Measurements from ENCODE around the gene STH.

STH gene

DNA sequence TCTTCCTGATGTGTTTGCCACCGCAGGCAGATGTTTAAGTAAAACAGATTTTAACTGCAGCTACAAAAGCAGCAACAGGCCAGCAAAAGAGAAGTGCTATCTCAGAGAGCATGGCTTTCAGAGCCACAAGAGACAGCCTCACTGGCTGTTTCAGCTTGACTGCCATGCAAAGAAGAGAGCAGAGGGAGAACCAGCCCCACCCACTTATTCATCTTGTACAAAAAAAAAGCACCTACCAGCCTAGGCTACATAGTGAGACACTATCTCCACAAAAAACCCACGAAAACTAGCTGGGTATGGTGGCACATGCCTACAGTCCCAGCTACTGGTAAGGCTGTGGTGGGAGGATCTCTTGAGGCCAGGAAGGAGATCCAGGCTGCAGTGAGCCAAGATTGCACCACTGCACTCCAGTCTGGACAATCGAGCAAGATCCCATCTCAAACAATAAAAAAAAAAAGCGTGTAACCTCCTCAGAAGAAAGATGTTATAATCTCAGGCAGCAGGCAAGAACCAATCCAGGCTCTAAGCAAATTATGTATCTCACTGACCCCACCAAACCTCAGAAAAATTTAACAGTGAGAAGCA lies 30.0 kb downstream of the STH start:
- no peak for DNase-seq

DNA sequence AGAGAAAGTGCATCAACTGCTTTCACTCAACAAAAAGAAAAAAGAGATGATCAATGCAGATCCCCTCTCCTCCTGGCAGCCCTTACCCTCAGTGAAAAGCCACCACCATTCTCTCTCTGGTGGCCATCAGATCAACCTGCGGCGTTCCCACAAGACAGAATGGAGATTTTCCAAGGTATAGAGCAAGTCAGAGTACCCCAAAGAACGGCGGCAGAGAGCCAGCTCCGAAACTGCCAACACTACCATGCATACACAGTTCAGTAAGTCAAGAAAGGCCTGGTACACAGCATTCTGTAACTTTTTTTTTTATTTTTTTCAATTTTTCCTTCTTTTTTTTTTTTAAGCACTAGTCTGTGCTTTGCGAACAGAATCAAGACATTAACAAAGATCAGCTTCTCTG lies 30.6 kb downstream of the STH start:
- no peak for DNase-seq

DNA sequence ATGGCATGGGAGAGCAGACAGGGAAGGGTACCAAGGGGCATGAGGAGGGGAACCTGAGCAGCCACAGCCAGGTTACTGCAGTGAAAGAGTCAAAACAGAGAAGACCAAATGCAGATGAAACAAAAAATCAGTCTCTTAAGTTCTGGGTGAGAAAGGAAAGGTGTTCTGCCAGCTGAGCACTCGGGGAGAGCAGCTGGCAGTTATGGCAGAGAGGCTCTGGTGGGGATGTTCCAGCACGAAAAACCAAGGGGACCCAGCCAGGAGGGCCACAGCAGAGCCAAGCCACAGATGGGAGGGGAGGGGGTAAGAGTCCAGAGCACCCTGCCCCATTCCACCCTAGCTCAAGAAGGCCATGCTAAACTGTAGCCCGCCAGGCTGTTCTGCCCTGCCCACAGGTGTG lies 31.7 kb downstream of the STH start:
- no peak for DNase-seq

DNA sequence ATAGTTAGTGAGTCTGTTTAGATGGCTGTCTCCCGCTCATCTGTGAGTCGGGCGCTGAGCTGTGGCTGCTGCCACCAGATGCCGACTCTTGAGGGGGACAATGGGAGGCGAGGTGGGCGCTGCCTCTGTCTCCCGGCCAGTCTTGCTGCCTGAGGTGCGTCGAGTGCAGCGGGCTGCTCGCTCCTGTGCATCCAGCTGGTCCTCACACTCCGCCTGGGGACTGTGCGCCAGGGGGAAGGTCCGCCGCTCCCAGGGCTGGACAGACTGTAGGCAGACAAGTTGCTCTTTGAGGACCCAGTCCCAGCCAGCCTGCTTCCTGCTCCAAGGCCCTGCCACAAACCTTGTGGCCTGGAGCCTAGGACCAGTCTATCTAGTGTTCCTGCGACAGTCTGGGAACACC lies 32.4 kb downstream of the STH start:
- no peak for DNase-seq

DNA sequence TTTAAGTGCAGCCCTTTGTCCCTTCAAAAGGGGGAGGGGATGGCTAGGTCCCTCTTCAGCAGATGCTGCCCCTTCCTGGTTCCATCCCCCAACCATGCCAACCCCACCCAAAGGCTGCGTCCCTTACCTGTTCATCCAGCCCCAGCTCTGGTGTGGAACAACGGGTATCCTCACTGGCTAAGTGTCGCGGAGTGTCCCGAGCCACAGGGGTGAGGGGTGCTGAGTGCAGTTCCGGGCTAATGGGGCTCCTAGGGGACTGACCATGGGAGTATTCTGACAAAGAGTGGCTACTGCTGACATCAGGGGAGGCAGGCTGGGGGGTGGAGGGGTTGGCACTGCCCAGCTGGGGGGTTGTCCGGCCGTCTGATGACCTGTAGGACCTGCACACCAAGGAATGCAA lies 32.9 kb downstream of the STH start:
- no peak for DNase-seq

DNA sequence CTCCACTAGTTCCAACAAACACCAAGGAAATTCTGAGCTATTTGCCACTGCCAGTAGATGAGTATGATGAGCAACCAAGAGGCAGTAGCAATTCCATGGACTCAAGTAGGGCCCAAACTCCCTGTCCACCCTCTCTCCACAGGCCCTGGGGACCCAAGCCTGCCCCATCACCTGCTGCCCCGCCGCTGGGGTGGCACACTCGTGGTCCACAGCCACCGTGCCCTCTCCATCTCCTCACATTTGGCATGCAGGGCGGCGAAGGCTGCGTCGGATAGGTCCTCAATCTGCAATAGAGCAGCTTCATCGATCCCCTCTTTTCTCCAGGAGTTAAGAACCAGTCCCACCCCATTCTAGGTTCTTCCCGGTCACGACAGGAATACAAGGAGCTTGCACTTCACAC lies 33.9 kb downstream of the STH start:
- DNase-seq = no peak

DNA sequence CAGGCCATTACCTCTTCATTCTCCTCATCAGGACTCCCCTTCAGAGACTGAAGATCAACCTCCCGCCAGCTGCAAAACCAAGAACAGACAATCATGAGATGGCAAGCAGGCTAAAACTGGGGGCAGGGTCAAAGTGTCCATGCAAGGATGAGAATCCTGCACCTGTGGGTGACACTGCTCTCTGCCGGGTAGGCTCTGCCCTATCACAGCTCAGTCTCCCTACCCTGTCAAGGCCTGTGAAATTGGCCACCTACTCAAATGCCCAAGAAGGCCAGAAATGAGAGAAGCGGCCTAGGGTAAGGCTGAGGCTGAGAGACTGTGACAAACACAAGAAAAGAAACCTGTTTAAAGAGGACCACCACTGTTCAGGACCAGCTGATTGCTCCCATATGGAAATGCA lies 34.3 kb downstream of the STH start:
- DNase-seq = no peak

DNA sequence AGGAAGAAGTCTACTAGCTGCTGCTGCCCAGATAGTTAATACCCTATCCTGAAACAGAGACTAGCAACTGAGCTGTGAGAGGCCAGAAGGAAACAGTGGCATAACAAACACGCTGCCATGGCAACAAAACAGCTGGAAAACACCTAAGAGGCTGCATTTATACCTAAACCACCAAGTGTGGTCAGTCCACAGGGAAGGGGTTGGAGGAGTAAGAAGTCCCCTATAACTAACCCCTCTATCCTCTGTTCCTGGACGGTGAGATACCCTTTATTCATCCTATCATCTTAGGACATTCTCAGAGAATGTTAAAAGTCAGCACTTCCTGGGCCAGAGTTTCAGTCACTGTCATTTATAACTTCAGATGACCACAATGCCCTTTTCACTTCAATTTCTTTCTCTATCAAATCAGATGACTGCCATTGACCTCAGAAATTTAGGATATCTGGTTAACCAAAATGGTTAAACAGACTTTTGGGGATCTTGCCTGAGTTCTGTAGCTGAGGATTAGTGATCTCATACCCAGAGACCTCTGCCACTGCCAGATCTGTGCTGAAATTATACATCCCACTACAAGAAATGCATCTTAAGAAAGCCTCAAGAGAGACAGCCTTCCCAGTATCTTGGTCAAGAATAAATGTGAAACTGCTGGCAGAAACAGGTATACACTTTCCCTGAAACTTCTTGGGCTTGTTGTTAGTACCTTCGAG lies 36.2 kb downstream of the STH start:
- DNase-seq = no peak

DNA sequence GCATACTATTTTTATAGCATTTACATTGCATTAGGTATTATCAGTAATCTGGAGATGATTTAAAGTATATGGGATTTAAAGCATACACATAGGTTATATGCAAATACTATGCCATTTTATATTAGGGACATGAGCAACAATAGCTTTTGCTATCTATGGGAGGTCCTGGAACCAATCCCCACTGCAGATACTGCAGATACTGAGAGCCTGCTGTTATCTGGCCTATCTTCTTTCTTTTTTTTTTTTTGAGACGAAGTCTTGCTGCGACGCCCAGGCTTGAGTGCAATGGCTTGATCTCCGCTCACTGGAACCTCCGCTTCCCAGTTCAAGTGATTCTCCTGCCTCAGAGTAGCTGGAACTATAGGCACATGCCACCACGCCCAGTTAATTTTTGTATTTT lies 37.4 kb downstream of the STH start:
- no peak for DNase-seq

DNA sequence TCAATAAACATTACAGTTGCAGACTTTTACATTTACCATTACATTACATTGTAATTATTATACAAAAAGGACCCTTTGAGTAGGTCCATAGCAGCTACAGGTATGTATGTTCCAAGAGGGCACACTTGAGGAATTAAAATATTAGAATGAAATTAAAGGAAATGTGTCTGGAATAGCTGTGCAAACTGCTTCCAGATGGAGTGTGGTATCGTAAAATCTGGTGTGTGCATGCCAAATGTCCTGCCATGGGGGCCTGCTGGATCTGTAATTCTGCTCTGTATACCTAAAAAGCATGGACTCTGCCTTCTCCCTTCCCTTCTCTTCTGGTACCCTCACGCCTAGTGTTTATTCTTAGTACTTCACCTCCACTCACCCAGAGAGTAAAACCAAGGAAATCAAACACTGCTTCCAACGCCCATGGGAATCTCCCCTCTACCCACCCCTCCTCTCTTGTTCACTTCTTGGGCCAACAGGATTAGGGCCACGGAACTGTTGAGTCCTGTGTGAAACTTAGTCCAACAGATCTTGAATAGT lies 38.7 kb downstream of the STH start:
- no peak for DNase-seq

DNA sequence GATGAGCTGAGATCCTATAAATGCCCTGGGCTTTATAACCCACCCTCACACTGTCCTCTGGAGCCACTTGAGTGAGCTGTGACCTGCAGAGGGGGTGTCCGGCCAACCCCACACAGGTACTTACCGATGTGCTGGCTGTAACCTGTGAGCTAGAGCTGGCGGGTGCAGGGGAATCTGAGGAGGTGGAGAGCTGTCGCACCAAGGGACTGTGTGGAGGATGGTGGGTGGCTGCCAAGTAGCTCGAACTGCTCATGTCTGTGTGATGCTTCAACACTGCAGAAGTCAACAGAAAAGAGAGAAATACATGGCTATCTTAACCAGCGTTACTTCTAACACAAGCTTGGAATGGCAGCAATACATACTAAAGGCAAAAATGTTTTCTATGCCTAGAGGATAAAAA lies 39.4 kb downstream of the STH start:
- DNase-seq = no peak

DNA sequence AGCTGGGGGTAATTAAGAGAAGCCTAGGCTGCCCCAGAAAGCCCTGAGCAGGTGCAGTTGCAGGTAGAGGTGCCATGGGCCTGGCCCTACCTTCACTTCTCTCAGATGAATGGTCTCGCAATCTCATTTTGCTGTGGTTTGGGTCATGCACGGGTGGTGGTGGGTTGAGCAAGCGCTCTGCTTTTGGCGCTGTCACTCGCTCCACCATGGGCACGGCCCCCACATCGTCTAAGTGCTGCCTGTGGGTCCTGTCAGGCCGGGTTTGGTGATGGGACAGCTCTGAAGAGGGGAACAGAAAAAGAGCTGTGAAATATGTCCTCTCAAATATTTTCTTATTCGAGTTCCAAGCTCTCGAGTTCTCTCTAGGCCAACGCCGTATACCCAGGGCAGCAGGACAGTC lies 39.9 kb downstream of the STH start:
- no peak for DNase-seq

DNA sequence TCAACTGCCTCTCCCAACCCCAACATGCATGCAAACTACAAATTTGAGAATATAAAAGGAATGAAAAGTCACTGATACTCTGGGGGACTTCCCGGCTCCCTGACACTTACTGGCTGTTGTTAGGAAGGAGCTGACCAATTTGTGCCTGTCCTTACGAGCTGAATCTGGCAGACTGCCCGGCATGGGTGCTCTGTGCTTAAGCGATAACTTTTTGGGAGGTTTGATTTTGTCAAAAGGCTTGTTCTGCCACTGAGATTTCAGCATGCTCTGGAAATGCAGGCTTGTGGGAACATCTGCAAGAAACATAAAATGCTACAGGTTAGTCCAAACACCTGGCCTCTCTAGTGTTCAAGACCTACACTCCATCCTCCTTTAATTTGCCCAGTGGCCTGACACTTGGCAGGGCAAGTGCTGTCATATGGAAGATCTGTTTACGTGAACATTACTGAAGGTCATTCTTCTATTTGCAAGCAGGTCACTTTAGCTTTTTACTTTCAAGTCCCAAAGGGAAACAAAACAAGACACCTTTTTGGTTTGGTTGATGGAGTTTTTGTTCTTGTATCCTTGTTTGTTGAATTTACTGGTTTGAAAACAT lies 40.6 kb downstream of the STH start:
- no peak for DNase-seq

DNA sequence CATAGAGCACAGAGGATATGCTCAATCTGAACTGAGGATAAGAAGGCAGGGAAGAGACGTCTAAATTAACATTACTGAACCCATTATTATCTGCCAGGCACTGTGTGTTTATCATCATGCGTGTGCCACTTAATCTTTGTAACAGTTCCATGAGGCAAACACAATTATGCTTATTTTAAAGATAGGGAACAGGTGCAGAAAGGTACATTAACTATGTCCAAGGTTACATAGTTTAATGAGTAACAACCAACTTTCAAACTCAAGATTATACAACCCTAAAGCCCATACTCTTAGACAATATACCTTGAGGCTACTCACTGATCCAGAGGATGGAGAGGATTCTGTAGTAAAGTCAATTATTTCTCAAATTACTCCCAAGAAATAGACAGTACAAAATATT lies 43.2 kb downstream of the STH start:
- DNase-seq = no peak

DNA sequence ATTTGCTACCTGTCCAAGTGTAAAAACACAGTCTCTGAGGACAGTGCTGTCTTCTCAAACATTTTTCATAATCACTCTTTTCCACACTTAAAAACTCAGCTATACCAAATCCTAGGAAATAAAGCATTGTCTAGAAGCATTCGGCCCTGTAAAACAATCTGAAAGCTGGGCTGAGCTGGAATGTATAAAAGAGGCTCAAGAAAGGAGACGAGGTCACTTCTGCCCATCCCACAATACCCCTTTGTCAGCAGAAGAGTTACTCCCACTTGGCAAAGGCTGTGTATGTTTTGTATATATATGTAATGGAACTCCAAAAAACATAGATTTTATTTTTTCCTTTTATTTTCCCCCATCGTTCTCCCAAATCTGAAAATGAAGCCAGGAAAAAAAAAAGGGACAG lies 43.9 kb downstream of the STH start:
- no peak for DNase-seq

DNA sequence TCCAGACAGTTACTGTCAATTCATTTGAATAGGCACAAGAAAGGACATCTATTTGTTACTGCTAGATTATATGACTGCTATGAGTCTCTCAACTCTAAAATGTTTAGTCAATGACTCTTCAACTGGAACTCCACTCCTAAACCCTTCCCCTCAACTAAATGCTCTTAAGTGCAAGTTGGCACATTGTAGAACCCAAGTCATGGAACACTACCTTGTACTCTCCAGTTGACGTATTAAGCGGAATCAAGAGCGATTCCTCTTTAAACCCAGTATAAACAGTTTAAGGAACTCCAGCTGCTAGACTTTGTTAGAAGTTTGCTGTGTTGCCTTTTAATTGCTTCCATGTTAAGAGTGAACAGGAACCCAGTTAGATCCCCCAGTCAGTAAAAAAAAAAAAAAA lies 44.6 kb downstream of the STH start:
- no peak for DNase-seq

DNA sequence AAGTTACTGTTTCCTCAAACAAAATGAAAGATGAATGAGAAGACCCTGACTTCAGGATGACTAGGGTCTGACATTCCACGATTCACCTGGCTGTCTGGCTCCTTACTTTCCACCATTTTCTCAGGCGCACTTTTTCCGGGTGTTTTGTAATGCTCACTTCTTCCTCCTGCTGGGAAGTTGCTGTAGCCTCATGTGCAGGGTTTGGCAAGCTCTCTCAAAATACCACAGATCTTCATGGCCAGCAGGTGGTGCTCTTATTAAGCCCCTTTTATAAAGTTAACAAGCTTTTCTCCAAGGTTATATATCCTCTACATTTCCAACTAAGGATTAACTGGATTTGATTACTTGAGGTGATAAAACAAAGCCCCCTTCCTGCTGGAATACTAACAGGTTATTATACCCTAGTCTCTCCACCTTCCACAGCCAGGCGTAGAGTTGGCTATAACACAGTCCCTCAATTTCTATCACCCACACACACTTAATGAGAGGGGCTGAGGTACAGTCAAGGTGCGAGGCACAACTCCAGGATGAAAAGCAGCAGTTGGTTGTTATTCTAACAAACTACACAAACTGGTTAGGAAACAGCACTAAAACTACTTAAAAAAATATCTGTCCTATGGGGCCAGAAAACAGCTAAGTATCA lies 45.4 kb downstream of the STH start:
- DNase-seq = peak in 1 of 4 experiments; percentile 19

DNA sequence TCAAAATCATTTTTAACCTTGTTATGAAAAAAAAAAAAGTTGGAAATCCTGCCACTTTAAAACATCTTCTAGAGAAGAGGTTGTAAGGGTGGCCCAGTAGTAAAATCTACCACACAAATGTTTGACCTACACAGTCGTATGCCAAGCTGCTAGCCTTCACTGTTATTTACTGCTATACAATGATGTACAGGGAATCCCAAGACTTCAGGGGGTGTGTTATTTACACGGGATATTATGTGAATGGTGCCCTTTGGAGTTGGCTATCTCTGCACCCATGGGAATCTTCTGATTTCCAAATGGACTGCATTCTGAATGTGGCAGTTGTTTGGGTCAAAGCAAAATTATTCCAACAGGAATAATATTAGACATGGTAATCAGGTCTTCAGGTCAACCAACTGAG lies 45.9 kb downstream of the STH start:
- DNase-seq = no peak

DNA sequence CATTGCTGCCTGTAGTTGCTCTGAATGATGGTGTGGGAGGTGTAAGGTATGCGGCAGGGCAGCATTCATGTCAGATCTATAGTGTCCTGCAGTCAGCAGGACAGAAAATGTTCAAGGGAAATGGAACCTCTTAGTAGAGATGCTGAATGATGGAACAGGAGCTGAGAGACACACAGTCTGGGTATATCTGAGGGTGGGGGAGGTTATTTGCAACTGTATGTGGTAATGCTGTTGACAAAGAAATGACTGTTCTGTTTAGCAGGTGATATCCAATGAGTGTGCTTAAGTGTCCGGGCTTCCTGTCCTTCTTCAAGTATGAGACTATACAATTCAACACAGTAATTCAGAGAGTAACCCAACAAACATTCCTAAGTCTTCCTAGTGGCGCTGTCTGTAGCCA lies 46.6 kb downstream of the STH start:
- DNase-seq = no peak

DNA sequence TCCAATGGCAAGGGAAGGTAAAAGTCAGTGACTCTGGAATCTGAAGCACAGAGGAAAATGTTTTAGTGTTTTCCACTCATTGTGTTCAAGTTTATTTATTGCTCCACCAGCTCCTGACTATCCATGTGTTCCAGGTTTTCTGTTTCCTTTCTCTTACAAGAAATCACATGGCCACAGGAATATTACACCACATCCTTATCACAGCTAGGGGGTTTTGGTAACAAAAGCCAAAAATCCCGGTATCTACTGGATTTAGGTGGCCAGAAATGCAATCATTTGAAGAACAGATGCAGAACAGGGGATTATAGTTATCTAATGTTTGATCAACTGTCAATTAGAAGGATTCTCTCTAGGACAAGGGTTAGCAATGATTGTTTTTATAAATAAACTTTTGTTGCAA lies 47.9 kb downstream of the STH start:
- DNase-seq = no peak

DNA sequence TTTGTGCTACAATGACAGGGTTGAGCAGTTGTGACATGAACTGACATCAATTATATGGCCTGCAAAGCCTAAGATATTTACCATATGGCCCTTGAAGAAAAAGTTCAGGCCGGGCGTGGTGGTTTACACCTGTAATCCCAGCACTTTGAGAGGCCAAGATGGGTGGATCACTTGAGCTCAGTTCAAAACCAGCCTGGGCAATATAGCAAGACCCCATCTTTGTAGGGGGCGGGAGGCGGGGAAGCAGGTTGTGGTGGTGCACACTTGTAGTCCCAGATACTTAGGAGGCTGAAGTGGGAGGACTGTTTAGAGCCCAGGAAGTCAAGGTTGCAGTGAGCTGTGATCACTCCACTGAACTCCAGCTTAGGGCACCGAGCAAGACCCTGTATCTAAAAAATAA lies 48.3 kb downstream of the STH start:
- no peak for DNase-seq

DNA sequence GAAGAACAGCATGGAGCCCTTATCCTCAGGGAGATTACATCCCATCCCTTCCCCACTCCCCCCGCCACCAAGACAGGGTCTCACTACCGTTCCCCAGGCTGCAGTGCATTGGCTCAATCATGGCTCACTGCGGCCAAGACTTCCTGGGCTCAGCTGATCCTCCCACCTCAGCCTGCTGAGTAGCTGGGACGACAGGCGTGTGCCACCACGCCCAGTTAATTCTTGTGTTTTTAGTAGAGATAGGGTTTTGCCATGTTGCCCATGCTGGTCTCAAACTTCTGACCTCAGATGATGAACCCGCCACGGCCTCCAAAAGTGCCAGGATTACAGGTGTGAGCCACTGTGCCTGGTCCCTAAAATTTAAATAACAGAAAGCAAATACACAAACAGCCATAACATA lies 48.8 kb downstream of the STH start:
- no peak for DNase-seq
